ENCODE measurements around the gene FANCD2. TPM values are rescaled to one million over a fixed set of nuclear protein-coding genes. Genes with fewer than 3 reads are reported as not detected.

The FANCD2 gene
- total and polyA plus RNA-seq, 2 donors (not counting 1 experiment from before 2014, with no cell fraction given) = 7.1 to 9.7 TPM

DNA sequence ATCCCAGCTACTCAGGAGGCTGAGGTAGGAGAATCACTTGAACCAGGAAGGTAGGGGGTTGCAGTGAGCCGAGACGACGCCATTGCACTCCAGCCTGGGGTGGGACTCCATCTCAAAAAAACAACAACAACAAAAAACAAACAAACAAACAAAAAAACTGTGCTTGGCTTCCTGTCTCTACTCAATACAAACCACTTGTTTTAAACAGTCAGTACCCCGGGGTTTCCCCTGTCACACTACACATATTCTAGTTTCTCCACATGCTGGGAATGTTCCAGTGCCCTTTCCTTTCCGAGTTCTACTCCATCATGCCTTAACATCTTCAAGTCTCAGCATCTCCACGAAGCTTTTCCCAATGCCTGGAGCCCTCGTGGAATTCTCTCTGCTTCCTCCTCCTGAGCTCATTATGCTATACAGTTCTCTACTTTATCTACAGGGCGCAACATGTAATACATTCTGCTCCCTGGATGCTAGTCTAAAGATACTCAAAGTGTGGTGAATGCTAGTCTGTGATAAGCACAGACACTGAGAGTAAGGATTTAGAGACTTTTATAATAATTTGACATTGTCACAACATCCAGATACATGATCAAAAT, 47.4 kb upstream of the FANCD2 start:
- no peak overlapping the region for H2AFZ ChIP-seq (ENCODE audit: low read length)
- no peaks in the 10 kb centered on the region for H3K27me3 ChIP-seq (ENCODE audit: control insufficient read depth, insufficient read depth, low read length)
- H3K9me3 ChIP-seq (ENCODE audit: control insufficient read depth, insufficient read depth, low read depth, low read length) = no peaks in the 10 kb centered on the region
- no peak overlapping the region for H3K4me3 ChIP-seq (replicated peaks in 1 of 4; ENCODE audit: control extremely low read depth in 1 of 4, insufficient read depth in 1 of 4, low read depth in 3 of 4, low read length in 4 of 4)
- no peaks in the 10 kb centered on the region for H4K20me1 ChIP-seq (ENCODE audit: control insufficient read depth, extremely low read depth, insufficient read depth, low read length)
- H3K79me2 ChIP-seq (ENCODE audit: control insufficient read depth, insufficient read depth, low read length) = peaks cover 9% of the 10 kb centered on the region
- peaks cover 17% of the 10 kb centered on the region for H3K4me1 ChIP-seq (ENCODE audit: control insufficient read depth, extremely low read depth, insufficient read depth, low read length)
- H3K36me3 ChIP-seq (ENCODE audit: control insufficient read depth, insufficient read depth, low read length) = peaks cover 2% of the 10 kb centered on the region
- no peak overlapping the region for H3K4me2 ChIP-seq (ENCODE audit: extremely low read depth, insufficient read depth, low read length)
- no peak for TF ChIP-seq EZH2 (IDR thresholded peaks at IDR 0.05; ENCODE audit: low read length, missing control alignments)
- TF ChIP-seq, protein P1, sequence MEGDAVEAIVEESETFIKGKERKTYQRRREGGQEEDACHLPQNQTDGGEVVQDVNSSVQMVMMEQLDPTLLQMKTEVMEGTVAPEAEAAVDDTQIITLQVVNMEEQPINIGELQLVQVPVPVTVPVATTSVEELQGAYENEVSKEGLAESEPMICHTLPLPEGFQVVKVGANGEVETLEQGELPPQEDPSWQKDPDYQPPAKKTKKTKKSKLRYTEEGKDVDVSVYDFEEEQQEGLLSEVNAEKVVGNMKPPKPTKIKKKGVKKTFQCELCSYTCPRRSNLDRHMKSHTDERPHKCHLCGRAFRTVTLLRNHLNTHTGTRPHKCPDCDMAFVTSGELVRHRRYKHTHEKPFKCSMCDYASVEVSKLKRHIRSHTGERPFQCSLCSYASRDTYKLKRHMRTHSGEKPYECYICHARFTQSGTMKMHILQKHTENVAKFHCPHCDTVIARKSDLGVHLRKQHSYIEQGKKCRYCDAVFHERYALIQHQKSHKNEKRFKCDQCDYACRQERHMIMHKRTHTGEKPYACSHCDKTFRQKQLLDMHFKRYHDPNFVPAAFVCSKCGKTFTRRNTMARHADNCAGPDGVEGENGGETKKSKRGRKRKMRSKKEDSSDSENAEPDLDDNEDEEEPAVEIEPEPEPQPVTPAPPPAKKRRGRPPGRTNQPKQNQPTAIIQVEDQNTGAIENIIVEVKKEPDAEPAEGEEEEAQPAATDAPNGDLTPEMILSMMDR (conservative IDR thresholded peaks at IDR 0.05 in 1 of 2, IDR thresholded peaks at IDR 0.05 in 1 of 2; ENCODE audit: low read depth in 1 of 2, low read length in 2 of 2) = no peak
- no peak for DNase-seq (ENCODE audit: low read depth in 2 of 2)
- no peak overlapping the region for H3K27ac ChIP-seq (ENCODE audit: insufficient read depth, low read length)
- no peak overlapping the region for H3K9ac ChIP-seq (ENCODE audit: insufficient read depth, low read length)

DNA sequence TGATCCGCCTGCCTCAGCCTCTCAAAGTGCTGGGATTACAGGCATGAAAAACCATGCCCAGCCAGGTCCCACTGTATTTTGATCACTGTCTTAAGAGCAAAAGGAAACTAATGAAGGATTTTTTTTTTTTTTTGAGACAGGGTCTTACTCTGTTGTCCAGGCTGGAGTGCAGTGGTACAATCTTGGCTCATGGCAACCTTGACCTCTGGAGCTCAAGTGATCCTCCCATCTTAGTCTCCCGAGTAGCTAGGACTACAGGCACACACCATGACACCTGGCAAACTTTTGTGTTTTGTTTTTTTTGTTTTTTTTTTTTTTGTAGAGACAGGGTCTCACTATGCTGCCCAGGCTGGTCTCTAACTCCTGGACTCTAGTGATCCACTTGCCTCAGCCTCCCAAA, 46.0 kb upstream of the FANCD2 start:
- Histone ChIP-seq H3K9ac (ENCODE audit: insufficient read depth, low read length) (no peak overlapping the region), H3K9me3 (ENCODE audit: control insufficient read depth, insufficient read depth, low read depth, low read length) (no peaks in the 10 kb centered on the region), H3K79me2 (ENCODE audit: control insufficient read depth, insufficient read depth, low read length) (peaks cover 16% of the 10 kb centered on the region), H3K4me1 (ENCODE audit: control insufficient read depth, extremely low read depth, insufficient read depth, low read length) (peaks cover 18% of the 10 kb centered on the region), H3K4me2 (ENCODE audit: extremely low read depth, insufficient read depth, low read length) (no peak overlapping the region), H3K27me3 (ENCODE audit: control insufficient read depth, insufficient read depth, low read length) (no peaks in the 10 kb centered on the region), H3K36me3 (ENCODE audit: control insufficient read depth, insufficient read depth, low read length) (no peaks in the 10 kb centered on the region), H3K27ac (ENCODE audit: insufficient read depth, low read length) (no peak overlapping the region), H3K4me3 (replicated peaks in 1 of 4; ENCODE audit: control extremely low read depth in 1 of 4, insufficient read depth in 1 of 4, low read depth in 3 of 4, low read length in 4 of 4) (no peak overlapping the region), H4K20me1 (ENCODE audit: control insufficient read depth, extremely low read depth, insufficient read depth, low read length) (no peaks in the 10 kb centered on the region), H2AFZ (ENCODE audit: low read length) (no peak overlapping the region)
- no peak for DNase-seq (ENCODE audit: low read depth in 2 of 2)
- TF ChIP-seq, protein P1 (conservative IDR thresholded peaks at IDR 0.05 in 1 of 2, IDR thresholded peaks at IDR 0.05 in 1 of 2; ENCODE audit: low read depth in 1 of 2, low read length in 2 of 2) = no peak
- no peak for TF ChIP-seq EZH2 (IDR thresholded peaks at IDR 0.05; ENCODE audit: low read length, missing control alignments)

DNA sequence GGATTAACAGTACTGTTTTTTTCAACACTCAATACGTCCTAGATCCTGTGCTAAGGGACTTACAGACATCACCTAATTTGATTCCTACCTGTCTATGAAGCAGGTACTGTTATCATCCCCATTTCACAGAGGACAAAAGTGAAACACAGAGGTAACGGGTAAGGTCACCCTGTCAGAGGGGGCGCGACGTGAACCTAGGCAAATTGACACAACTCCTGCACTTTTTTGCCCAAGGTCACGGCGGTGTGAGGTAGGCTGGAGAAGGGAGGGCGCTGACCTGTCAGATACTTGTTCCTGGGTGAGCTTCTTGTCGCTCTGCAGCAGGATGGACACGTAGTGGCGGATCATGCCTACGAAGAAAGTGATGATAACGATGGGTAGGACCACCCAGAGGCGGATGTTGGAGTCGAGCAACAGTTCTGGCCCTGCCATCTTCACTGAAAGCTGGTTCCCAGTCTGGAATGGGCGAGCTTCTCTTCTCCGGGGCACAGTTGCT, 40.0 kb upstream of the FANCD2 start:
- Histone ChIP-seq H3K79me2 (ENCODE audit: control insufficient read depth, insufficient read depth, low read length) (peaks cover 38% of the 10 kb centered on the region), H3K36me3 (ENCODE audit: control insufficient read depth, insufficient read depth, low read length) (no peaks in the 10 kb centered on the region), H3K4me3 (replicated peaks in 1 of 4; ENCODE audit: control extremely low read depth in 1 of 4, insufficient read depth in 1 of 4, low read depth in 3 of 4, low read length in 4 of 4) (peak overlapping the region; percentile 74 to 100 (median 93)), H4K20me1 (ENCODE audit: control insufficient read depth, extremely low read depth, insufficient read depth, low read length) (no peaks in the 10 kb centered on the region), H3K9me3 (ENCODE audit: control insufficient read depth, insufficient read depth, low read depth, low read length) (no peaks in the 10 kb centered on the region), H2AFZ (ENCODE audit: low read length) (peak overlapping the region; percentile 75), H3K27ac (ENCODE audit: insufficient read depth, low read length) (peak overlapping the region; percentile 80), H3K4me2 (ENCODE audit: extremely low read depth, insufficient read depth, low read length) (peak overlapping the region; percentile 89), H3K27me3 (ENCODE audit: control insufficient read depth, insufficient read depth, low read length) (no peaks in the 10 kb centered on the region), H3K4me1 (ENCODE audit: control insufficient read depth, extremely low read depth, insufficient read depth, low read length) (peaks cover 11% of the 10 kb centered on the region), H3K9ac (ENCODE audit: insufficient read depth, low read length) (peak overlapping the region; percentile 74)
- DNase-seq (ENCODE audit: low read depth in 2 of 2) = no peak
- TF ChIP-seq, protein P1 (conservative IDR thresholded peaks at IDR 0.05 in 1 of 2, IDR thresholded peaks at IDR 0.05 in 1 of 2; ENCODE audit: low read depth in 1 of 2, low read length in 2 of 2) = no peak
- TF ChIP-seq EZH2 (IDR thresholded peaks at IDR 0.05; ENCODE audit: low read length, missing control alignments) = no peak
